Measurements from ENCODE around the gene ZMYM4.

Gene ZMYM4

GRCh38 chr1:35470977-35471613 is 202.6 kb downstream of the ZMYM4 start:
- DNase-seq (ENCODE audit: insufficient read length), result no peak
- no peak for TF ChIP-seq POLR2A (IDR thresholded peaks at IDR 0.05; ENCODE audit: low read depth, low read length)
- no peak for TF ChIP-seq TAF1 (IDR thresholded peaks at IDR 0.05; ENCODE audit: borderline replicate concordance, low read depth, low read length)
- no peak for TF ChIP-seq POLR2AphosphoS5 (IDR thresholded peaks at IDR 0.05; ENCODE audit: low read depth, low read length)
- no peak for FAIRE-seq

Data from GM12892 (cell line).